Neural progenitor cell (in vitro differentiated cells): ENCODE results near the gene CEP350. TPM values are rescaled to one million over a fixed set of nuclear protein-coding genes. Genes with fewer than 3 reads are reported as not detected.

Experiments
- DNase-seq: peaks from one replicate; pipeline ENCODE4 v3.0.0-alpha.2; 2016; ENCODE audit warnings: low spot score
- H2AFZ ChIP-seq: fragments of 200-600 bp; sonication (generic); replicated peaks from 2 replicates; pipeline ENCODE4 v1.6.1; 2016; ENCODE audit warnings: antibody characterized with exemption
- H3F3A ChIP-seq: fragments of 200-600 bp; sonication (generic); 2 replicates; pipeline ENCODE4 v1.6.1; 2016; ENCODE audit warnings: antibody characterized with exemption, low read depth
- H3K27ac ChIP-seq: fragments of 200-600 bp; sonication (generic); 2 replicates; pipeline ENCODE4 v1.5.1; 2016; ENCODE audit warnings: mild to moderate bottlenecking
- H3K27me3 ChIP-seq: fragments of 200-600 bp; sonication (generic); 2 replicates; pipeline ENCODE4 v1.6.1; 2016; ENCODE audit warnings: mild to moderate bottlenecking, moderate library complexity
- H3K36me3 ChIP-seq: fragments of 200-600 bp; sonication (generic); 2 replicates; pipeline ENCODE4 v1.5.1; 2016
- H3K4me1 ChIP-seq: fragments of 200-600 bp; sonication (generic); 2 replicates; pipeline ENCODE4 v1.6.1; 2016; ENCODE audit warnings: mixed run types
- H3K4me2 ChIP-seq: fragments of 200-600 bp; sonication (generic); 2 replicates; pipeline ENCODE4 v1.6.1; 2016
- H3K4me3 ChIP-seq: fragments of 200-600 bp; sonication (generic); 2 replicates; pipeline ENCODE4 v1.5.1; 2016
- H3K79me2 ChIP-seq: fragments of 200-600 bp; sonication (generic); 2 replicates; pipeline ENCODE4 v1.6.1; 2016; ENCODE audit warnings: low read depth
- H3K9ac ChIP-seq: fragments of 200-600 bp; sonication (generic); 2 replicates; pipeline ENCODE4 v1.6.1; 2016
- H3K9me3 ChIP-seq: fragments of 200-600 bp; sonication (generic); 2 replicates; pipeline ENCODE4 v1.5.1; 2016; ENCODE audit warnings: low read depth
- H4K20me1 ChIP-seq: fragments of 200-600 bp; sonication (generic); 2 replicates; pipeline ENCODE4 v1.6.1; 2016; ENCODE audit warnings: low read depth
- H3K27ac Mint-ChIP-seq: 3 replicates; pipeline ENCODE4 v1.8.0; 2021; ENCODE audit warnings: mixed read lengths
- H3K27me3 Mint-ChIP-seq: 2 replicates; pipeline ENCODE4 v1.8.0; 2022; ENCODE audit warnings: low read depth, mild to moderate bottlenecking, inconsistent platforms, moderate library complexity, mixed read lengths; ENCODE audit not compliant: insufficient read depth
- H3K36me3 Mint-ChIP-seq: 3 replicates; pipeline ENCODE4 v1.8.0; 2021; ENCODE audit warnings: mixed read lengths
- H3K4me1 Mint-ChIP-seq: 3 replicates; pipeline ENCODE4 v1.8.0; 2021; ENCODE audit warnings: mixed read lengths
- H3K4me3 Mint-ChIP-seq: 3 replicates; pipeline ENCODE4 v1.8.0; 2021; ENCODE audit warnings: mild to moderate bottlenecking, moderate library complexity, mixed read lengths
- H3K9me3 Mint-ChIP-seq: 3 replicates; pipeline ENCODE4 v1.8.0; 2020; ENCODE audit warnings: mixed read lengths
- EZH2 ChIP-seq: fragments of 200-600 bp; sonication (generic); IDR thresholded peaks from 2 replicates; pipeline ENCODE4 v1.6.1; 2017; ENCODE audit warnings: antibody characterized with exemption, mild to moderate bottlenecking, moderate library complexity
- EZH2phosphoT487 ChIP-seq: fragments of 200-600 bp; sonication (generic); IDR thresholded peaks from 2 replicates; pipeline ENCODE4 v1.6.1; 2017; ENCODE audit warnings: antibody characterized with exemption
- total RNA-seq: library from RNA; depleted of rRNA; stranded (reverse); fragments of >200 nt; gene quantifications from 2 replicates; pipeline ENCODE4 v1.2.3, GENCODE V29; 2015; ENCODE audit warnings: low replicate concordance
- TF ChIP-seq, protein P1 (sequence below): fragments of 200-600 bp; sonication (generic); IDR thresholded peaks from 2 replicates; pipeline ENCODE4 v1.5.1; 2017; ENCODE audit warnings: antibody characterized with exemption, mild to moderate bottlenecking

Gene CEP350
- total RNA-seq, 1 donor from 2014 or later = 61.2 TPM

GRCh38 chr1:179978199-179979079 is 23.8 kb downstream of the CEP350 start:
- no peak overlapping the region for H3K27ac ChIP-seq
- Mint-ChIP-seq H3K36me3 (peaks cover 21% of the 10 kb centered on the region), H3K4me3 (no peak overlapping the region), H3K9me3 (peaks cover 18% of the 10 kb centered on the region), H3K4me1 (no peaks in the 10 kb centered on the region), H3K27ac (no peak overlapping the region), H3K27me3 (no peaks in the 10 kb centered on the region)
- H3K79me2 ChIP-seq = peaks cover 100% of the 10 kb centered on the region
- H3K4me2 ChIP-seq = no peak overlapping the region
- H3K9me3 ChIP-seq = peaks cover 7% of the 10 kb centered on the region
- H4K20me1 ChIP-seq = peaks cover 7% of the 10 kb centered on the region
- no peak overlapping the region for H3K9ac ChIP-seq
- peaks cover 17% of the 10 kb centered on the region for H3K4me1 ChIP-seq
- peaks cover 14% of the 10 kb centered on the region for H3F3A ChIP-seq
- no peak for DNase-seq
- H3K36me3 ChIP-seq = no peaks in the 10 kb centered on the region
- TF ChIP-seq EZH2phosphoT487 = no peak
- TF ChIP-seq, protein P1, sequence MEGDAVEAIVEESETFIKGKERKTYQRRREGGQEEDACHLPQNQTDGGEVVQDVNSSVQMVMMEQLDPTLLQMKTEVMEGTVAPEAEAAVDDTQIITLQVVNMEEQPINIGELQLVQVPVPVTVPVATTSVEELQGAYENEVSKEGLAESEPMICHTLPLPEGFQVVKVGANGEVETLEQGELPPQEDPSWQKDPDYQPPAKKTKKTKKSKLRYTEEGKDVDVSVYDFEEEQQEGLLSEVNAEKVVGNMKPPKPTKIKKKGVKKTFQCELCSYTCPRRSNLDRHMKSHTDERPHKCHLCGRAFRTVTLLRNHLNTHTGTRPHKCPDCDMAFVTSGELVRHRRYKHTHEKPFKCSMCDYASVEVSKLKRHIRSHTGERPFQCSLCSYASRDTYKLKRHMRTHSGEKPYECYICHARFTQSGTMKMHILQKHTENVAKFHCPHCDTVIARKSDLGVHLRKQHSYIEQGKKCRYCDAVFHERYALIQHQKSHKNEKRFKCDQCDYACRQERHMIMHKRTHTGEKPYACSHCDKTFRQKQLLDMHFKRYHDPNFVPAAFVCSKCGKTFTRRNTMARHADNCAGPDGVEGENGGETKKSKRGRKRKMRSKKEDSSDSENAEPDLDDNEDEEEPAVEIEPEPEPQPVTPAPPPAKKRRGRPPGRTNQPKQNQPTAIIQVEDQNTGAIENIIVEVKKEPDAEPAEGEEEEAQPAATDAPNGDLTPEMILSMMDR = no peak
- no peak for TF ChIP-seq EZH2
- no peaks in the 10 kb centered on the region for H3K27me3 ChIP-seq
- no peak overlapping the region for H3K4me3 ChIP-seq
- no peak overlapping the region for H2AFZ ChIP-seq

- Mint-ChIP-seq H3K4me1 (no peaks in the 10 kb centered on the region), H3K27ac (no peak overlapping the region), H3K27me3 (peaks cover 2% of the 10 kb centered on the region), H3K9me3 (peaks cover 9% of the 10 kb centered on the region), H3K4me3 (no peak overlapping the region), H3K36me3 (peaks cover 9% of the 10 kb centered on the region)
- Histone ChIP-seq H3K4me2 (no peak overlapping the region), H2AFZ (no peak overlapping the region), H3F3A (no peaks in the 10 kb centered on the region), H3K4me1 (no peaks in the 10 kb centered on the region), H4K20me1 (peaks cover 4% of the 10 kb centered on the region), H3K27ac (no peak overlapping the region), H3K9me3 (peaks cover 7% of the 10 kb centered on the region), H3K9ac (no peak overlapping the region), H3K79me2 (peaks cover 72% of the 10 kb centered on the region), H3K27me3 (no peaks in the 10 kb centered on the region), H3K4me3 (no peak overlapping the region), H3K36me3 (peaks cover 3% of the 10 kb centered on the region)
- DNase-seq = no peak
- TF ChIP-seq EZH2 (no peak), EZH2phosphoT487 (no peak)
- TF ChIP-seq, protein P1 = no peak
These were observed 29.5 kb downstream of the CEP350 start for GRCh38 chr1:179984101-179984500.

GRCh38 chr1:179984942-179985341 is 30.3 kb downstream of the CEP350 start:
- H4K20me1 ChIP-seq = peaks cover 4% of the 10 kb centered on the region
- peaks cover 3% of the 10 kb centered on the region for H3K36me3 ChIP-seq
- TF ChIP-seq EZH2 = no peak
- TF ChIP-seq, protein P1 = no peak
- no peak for TF ChIP-seq EZH2phosphoT487

More at GRCh38 chr1:179984942-179985341, 30.3 kb downstream of the CEP350 start:
- Histone ChIP-seq H3K4me1 (no peaks in the 10 kb centered on the region), H3F3A (no peaks in the 10 kb centered on the region), H3K27ac (no peak overlapping the region), H2AFZ (no peak overlapping the region), H3K27me3 (no peaks in the 10 kb centered on the region), H3K4me2 (no peak overlapping the region), H3K79me2 (peaks cover 64% of the 10 kb centered on the region), H3K4me3 (no peak overlapping the region), H3K9me3 (no peaks in the 10 kb centered on the region), H3K9ac (no peak overlapping the region)
- Mint-ChIP-seq H3K36me3 (peaks cover 1% of the 10 kb centered on the region), H3K27ac (no peak overlapping the region), H3K4me3 (no peak overlapping the region), H3K4me1 (no peaks in the 10 kb centered on the region), H3K9me3 (peaks cover 5% of the 10 kb centered on the region), H3K27me3 (peaks cover 2% of the 10 kb centered on the region)
- DNase-seq = no peak
